Caco-2 (cell line): ENCODE data around the gene DOCK2. TPM values are rescaled to one million over a fixed set of nuclear protein-coding genes. Genes with fewer than 3 reads are reported as not detected.
"Not testable (repeated sequence)": the region's sequence is repeated elsewhere in the genome, so short reads cannot be mapped to it uniquely, and the experiment has no call there.

Experiments used
- BruUV-seq: library from RNA; stranded (reverse); fragments of 400-500 nt; replicated peaks from 2 replicates; lab custom pipeline; 2021; lab: Mats Ljungman, UMichigan
- CTCF ChIA-PET: fragments of 300-600 bp; sonication (Branson Sonifier 250); formaldehyde crosslinking; loops from one replicate; lab custom pipeline; 2022; ENCODE audit warnings: antibody characterized with exemption; lab: Charles Lee
- POLR2A ChIA-PET: fragments of 300-600 bp; sonication (Branson Sonifier 250); formaldehyde crosslinking; loops from one replicate; lab custom pipeline; 2022; ENCODE audit warnings: antibody characterized with exemption; lab: Charles Lee
- DNase-seq, 2 experiments: peaks; one replicate each; pipeline versions ENCODE4 v3.0.0 to v3.0.0-alpha.2; 2020 to 2022
- H3K27me3 ChIP-seq: replicated peaks from 2 replicates; pipeline ENCODE4 v1.6.0; 2011; ENCODE audit warnings: low read length; ENCODE audit not compliant: control insufficient read depth, insufficient read depth
- H3K36me3 ChIP-seq: 2 replicates; pipeline ENCODE4 v1.5.1; 2011; ENCODE audit warnings: low read length; ENCODE audit not compliant: control insufficient read depth, insufficient read depth
- H3K4me1 ChIP-seq: fragments of 250-450 bp; sonication (Bioruptor Pico); 2 replicates; pipeline ENCODE4 v1.5.1; 2020; ENCODE audit warnings: mild to moderate bottlenecking
- H3K4me3 ChIP-seq: 2 replicates; pipeline ENCODE4 v1.5.1; 2011; ENCODE audit warnings: low read depth, mild to moderate bottlenecking, control low read depth, low read length
- H3K9me3 ChIP-seq: fragments of 250-450 bp; sonication (Bioruptor Pico); 2 replicates; pipeline ENCODE4 v1.5.1; 2020; ENCODE audit warnings: mild to moderate bottlenecking, moderate library complexity
- H3K27ac Mint-ChIP-seq: one replicate; pipeline ENCODE4 v1.8.0; 2022; ENCODE audit warnings: mixed read lengths; ENCODE audit not compliant: unreplicated experiment
- H3K27me3 Mint-ChIP-seq: one replicate; pipeline ENCODE4 v1.8.0; 2022; ENCODE audit warnings: mixed read lengths; ENCODE audit not compliant: insufficient read depth, unreplicated experiment
- H3K36me3 Mint-ChIP-seq: one replicate; pipeline ENCODE4 v1.8.0; 2022; ENCODE audit warnings: mild to moderate bottlenecking, mixed read lengths; ENCODE audit not compliant: insufficient read depth, unreplicated experiment
- H3K4me1 Mint-ChIP-seq: one replicate; pipeline ENCODE4 v1.8.0; 2022; ENCODE audit warnings: low read depth, mixed read lengths; ENCODE audit not compliant: unreplicated experiment
- H3K4me3 Mint-ChIP-seq: one replicate; pipeline ENCODE4 v1.8.0; 2022; ENCODE audit warnings: mild to moderate bottlenecking, moderate library complexity, mixed read lengths; ENCODE audit not compliant: unreplicated experiment
- H3K9me3 Mint-ChIP-seq: one replicate; pipeline ENCODE4 v1.8.0; 2022; ENCODE audit warnings: mixed read lengths; ENCODE audit not compliant: unreplicated experiment
- CTCF ChIP-seq, 2 experiments: fragments of 200-600 bp in 1 of 2; IDR thresholded peaks; 1 replicate in 1 of 2; 2 replicates in 1 of 2; pipeline versions ENCODE4 v1.5.1 to v1.8.0; 2011 to 2022; ENCODE audit warnings: antibody characterized with exemption in 1 of 2, control low read depth in 1 of 2, inconsistent platforms in 1 of 2, low read depth in 1 of 2, low read length in 1 of 2, mild to moderate bottlenecking in 1 of 2, moderate library complexity in 1 of 2; ENCODE audit not compliant: insufficient read depth in 1 of 2, severe bottlenecking in 1 of 2, unreplicated experiment in 1 of 2
- intact Hi-C: fragments of 100-400 bp; cut with micrococcal nuclease; formaldehyde crosslinking; loops from one replicate; pipeline ENCODE4 v1.10.0; 2022; ENCODE audit not compliant: unreplicated experiment
- total RNA-seq: library from RNA; stranded (reverse); gene quantifications from 2 replicates; pipeline ENCODE4 v1.2.3, GENCODE V29; 2022

Gene DOCK2
- total RNA-seq, 1 experiment from 2014 or later: 0.09 TPM

GRCh38 chr5:169832845-169833244 is 195.8 kb downstream of the DOCK2 start:
- Mint-ChIP-seq H3K4me3 (no peak overlapping the region), H3K36me3 (no peaks in the 10 kb centered on the region), H3K27ac (no peak overlapping the region), H3K27me3 (peaks cover 6% of the 10 kb centered on the region), H3K4me1 (no peaks in the 10 kb centered on the region), H3K9me3 (no peaks in the 10 kb centered on the region)
- Histone ChIP-seq H3K27me3 (no peaks in the 10 kb centered on the region), H3K9me3 (no peaks in the 10 kb centered on the region), H3K36me3 (no peaks in the 10 kb centered on the region), H3K4me1 (no peaks in the 10 kb centered on the region), H3K4me3 (no peak overlapping the region)
- no TSS peak for BruUV-seq
- ChIA-PET POLR2A (no interaction called here), CTCF (no interaction called here)
- intact Hi-C loops: loop anchor here (10.0 kb wide), 1 partner anchor 152 kb away; the partner anchor contains the start of gene INSYN2B
- no peak for DNase-seq
- no peak for TF ChIP-seq CTCF (IDR thresholded peaks at IDR 0.05; ENCODE audit: insufficient read depth in 1 of 2, low read depth in 1 of 2, low read length in 1 of 2, severe bottlenecking in 1 of 2, unreplicated experiment in 1 of 2)

GRCh38 chr5:169833681-169834292 is 196.7 kb downstream of the DOCK2 start:
- DNase-seq, BruUV-seq, POLR2A ChIA-PET: not testable (repeated sequence)

GRCh38 chr5:169834540-169834939 is 197.5 kb downstream of the DOCK2 start:
- intact Hi-C loops: loop anchor here (10.0 kb wide), 1 partner anchor 150 kb away; the partner anchor contains the start of gene INSYN2B
- POLR2A ChIA-PET, H3K9me3 ChIP-seq, CTCF ChIA-PET, H3K36me3 Mint-ChIP-seq, H3K4me1 Mint-ChIP-seq, DNase-seq, H3K27me3 Mint-ChIP-seq, H3K27ac Mint-ChIP-seq, H3K27me3 ChIP-seq, H3K36me3 ChIP-seq, H3K9me3 Mint-ChIP-seq, H3K4me3 ChIP-seq, BruUV-seq, H3K4me1 ChIP-seq, H3K4me3 Mint-ChIP-seq: not testable (repeated sequence)

More at GRCh38 chr5:169833681-169834292, 196.7 kb downstream of the DOCK2 start:
- H3K9me3 ChIP-seq, H3K4me3 ChIP-seq, CTCF ChIA-PET, H3K36me3 Mint-ChIP-seq, H3K27me3 Mint-ChIP-seq, H3K36me3 ChIP-seq, H3K27me3 ChIP-seq, H3K4me3 Mint-ChIP-seq, H3K27ac Mint-ChIP-seq, H3K4me1 Mint-ChIP-seq, H3K4me1 ChIP-seq, H3K9me3 Mint-ChIP-seq: not testable (repeated sequence)
- intact Hi-C loops: loop anchor here (10.0 kb wide), 1 partner anchor 151 kb away; the partner anchor contains the start of gene INSYN2B

GRCh38 chr5:169836835-169837536 is 199.9 kb downstream of the DOCK2 start:
- Histone ChIP-seq H3K27me3 (no peaks in the 10 kb centered on the region), H3K36me3 (no peaks in the 10 kb centered on the region), H3K4me3 (no peak overlapping the region), H3K9me3 (no peaks in the 10 kb centered on the region), H3K4me1 (no peaks in the 10 kb centered on the region)
- Mint-ChIP-seq H3K4me3 (no peak overlapping the region), H3K27me3 (peaks cover 6% of the 10 kb centered on the region), H3K36me3 (no peaks in the 10 kb centered on the region), H3K4me1 (no peaks in the 10 kb centered on the region), H3K9me3 (no peaks in the 10 kb centered on the region), H3K27ac (no peak overlapping the region)
- ChIA-PET POLR2A (no interaction called here), CTCF (no interaction called here)
- intact Hi-C loops: loop anchor here (10.0 kb wide), 1 partner anchor 148 kb away; the partner anchor contains the start of gene INSYN2B
- no TSS peak for BruUV-seq
- no peak for TF ChIP-seq CTCF (IDR thresholded peaks at IDR 0.05; ENCODE audit: insufficient read depth in 1 of 2, low read depth in 1 of 2, low read length in 1 of 2, severe bottlenecking in 1 of 2, unreplicated experiment in 1 of 2)
- no peak for DNase-seq
